GM18502 (cell line): Measurements from ENCODE around the gene ZNF679.
"Not testable (repeated sequence)": the region's sequence is repeated elsewhere in the genome, so short reads cannot be mapped to it uniquely, and the experiment has no call there.

Source experiments
- ATAC-seq: cut with Tn5 transposase; IDR thresholded peaks from one replicate; pipeline ENCODE4 v1.9.1; 2021; ENCODE audit warnings: mild to moderate bottlenecking; ENCODE audit not compliant: unreplicated experiment, poor library complexity

ZNF679 gene

GRCh38 chr7:64228174-64228573, at the start of gene ZNF679:
TSS of gene ZNF679 (plus strand) at chr7:64228474. CDS start at chr7:64249118, 20,644 bp downstream.
- not testable (repeated sequence) for ATAC-seq

- ATAC-seq = no peak
Observed at GRCh38 chr7:64180989-64181388, 47.3 kb upstream of the ZNF679 start.

- ATAC-seq = no peak
Observed at GRCh38 chr7:64181586-64181985, 46.7 kb upstream of the ZNF679 start.

GRCh38 chr7:64182036-64182790, 46.1 kb upstream of the ZNF679 start:
- no peak for ATAC-seq

- ATAC-seq = no peak
Observed at GRCh38 chr7:64183126-64183742, 45.0 kb upstream of the ZNF679 start.

- ATAC-seq = no peak
Observed at GRCh38 chr7:64183827-64184372, 44.4 kb upstream of the ZNF679 start.

GRCh38 chr7:64184376-64184775, 43.9 kb upstream of the ZNF679 start:
- no peak for ATAC-seq

- no peak for ATAC-seq
Observed at GRCh38 chr7:64187408-64187807, 40.9 kb upstream of the ZNF679 start.

GRCh38 chr7:64192148-64192704, 36.0 kb upstream of the ZNF679 start:
- ATAC-seq = no peak

GRCh38 chr7:64192775-64193174, 35.5 kb upstream of the ZNF679 start:
- ATAC-seq = no peak

GRCh38 chr7:64206903-64207302, 21.4 kb upstream of the ZNF679 start, which contains the start of gene ZNF735:
TSS of gene ZNF735 (plus strand) at chr7:64207203. CDS start at chr7:64207203, 0 bp downstream.
- ATAC-seq = no peak

- ATAC-seq = not testable (repeated sequence)
Observed at GRCh38 chr7:64219710-64220298, 8.5 kb upstream of the ZNF679 start.

- ATAC-seq = no peak
Observed at GRCh38 chr7:64223366-64223765, 4.9 kb upstream of the ZNF679 start.

- no peak for ATAC-seq
Observed at GRCh38 chr7:64266341-64266919, 38.2 kb downstream of the ZNF679 start.

- ATAC-seq = no peak
Observed at GRCh38 chr7:64277630-64278029, 49.4 kb downstream of the ZNF679 start.

GRCh38 chr7:64294701-64295420, 66.6 kb downstream of the ZNF679 start:
- no peak for ATAC-seq

- not testable (repeated sequence) for ATAC-seq
Observed at GRCh38 chr7:64297418-64297817, 69.1 kb downstream of the ZNF679 start.

GRCh38 chr7:64300641-64301405, 72.5 kb downstream of the ZNF679 start:
- ATAC-seq = no peak
